PC-3 (cell line): Measurements from ENCODE around the gene ALPK1. TPM values are rescaled to one million over a fixed set of nuclear protein-coding genes. Genes with fewer than 3 reads are reported as not detected.

Source experiments
- ATAC-seq: fragments of 200-7000 bp; cut with Tn5 transposase; 2 replicates; pipeline ENCODE4 v1.9.1; 2020; ENCODE audit warnings: mild to moderate bottlenecking, moderate library complexity
- BruUV-seq: library from RNA; stranded (reverse); fragments of 400-500 nt; replicated peaks from 2 replicates; lab custom pipeline; 2021; lab: Mats Ljungman, UMichigan
- CTCF ChIA-PET: fragments of 300-600 bp; sonication (Branson Sonifier 250); formaldehyde crosslinking; loops from one replicate; lab custom pipeline; 2022; ENCODE audit warnings: antibody characterized with exemption; lab: Charles Lee
- POLR2A ChIA-PET: fragments of 300-600 bp; sonication (Branson Sonifier 250); formaldehyde crosslinking; loops from one replicate; lab custom pipeline; 2022; ENCODE audit warnings: antibody characterized with exemption; ENCODE audit not compliant: unreplicated experiment; lab: Charles Lee
- DNase-seq: peaks from one replicate; pipeline ENCODE4 v3.0.0-alpha.2; 2015
- H2AFZ ChIP-seq: fragments of 300-600 bp; sonication (generic); 2 replicates; pipeline ENCODE4 v1.6.0; 2016; ENCODE audit warnings: antibody characterized with exemption, low read length
- H3F3A ChIP-seq: fragments of 300-600 bp; sonication (generic); one replicate; pipeline ENCODE4 v1.6.0; 2017; ENCODE audit warnings: antibody characterized with exemption, low read length, control low read depth, mild to moderate bottlenecking; ENCODE audit not compliant: unreplicated experiment
- H3K27ac ChIP-seq: fragments of 300-600 bp; sonication (generic); 2 replicates; pipeline ENCODE4 v1.5.1; 2016; ENCODE audit warnings: mild to moderate bottlenecking, low read length
- H3K27me3 ChIP-seq: fragments of 300-600 bp; sonication (generic); 2 replicates; pipeline ENCODE4 v1.6.1; 2016; ENCODE audit warnings: low read length, mixed read lengths
- H3K36me3 ChIP-seq: fragments of 300-600 bp; sonication (generic); 2 replicates; pipeline ENCODE4 v1.6.1; 2016; ENCODE audit warnings: low read depth, mixed run types, low read length, mixed read lengths
- H3K4me1 ChIP-seq: fragments of 300-600 bp; sonication (generic); 2 replicates; pipeline ENCODE4 v1.5.1; 2016; ENCODE audit warnings: low read length; ENCODE audit not compliant: insufficient read depth
- H3K4me2 ChIP-seq: fragments of 300-600 bp; sonication (generic); 2 replicates; pipeline ENCODE4 v1.6.0; 2016; ENCODE audit warnings: low read length
- H3K4me3 ChIP-seq: fragments of 300-600 bp; sonication (generic); 2 replicates; pipeline ENCODE4 v1.5.1; 2016; ENCODE audit warnings: mild to moderate bottlenecking, low read length, mixed read lengths
- H3K79me2 ChIP-seq: fragments of 300-600 bp; sonication (generic); 2 replicates; pipeline ENCODE4 v1.6.1; 2017; ENCODE audit warnings: low read length, mixed read lengths
- H3K9ac ChIP-seq: fragments of 300-600 bp; sonication (generic); 2 replicates; pipeline ENCODE4 v1.6.0; 2016; ENCODE audit warnings: mild to moderate bottlenecking, low read length
- H3K9me2 ChIP-seq: fragments of 300-600 bp; sonication (generic); replicated peaks from 2 replicates; pipeline ENCODE4 v1.6.1; 2016; ENCODE audit warnings: mixed run types, low read length, mixed read lengths
- H3K9me3 ChIP-seq: fragments of 300-600 bp; sonication (generic); 2 replicates; pipeline ENCODE4 v1.6.1; 2016; ENCODE audit warnings: low read length, mixed read lengths
- H4K20me1 ChIP-seq: fragments of 300-600 bp; sonication (generic); 2 replicates; pipeline ENCODE4 v1.6.1; 2016; ENCODE audit warnings: low read length, mixed read lengths
- CTCF ChIP-seq: fragments of 300-600 bp; sonication (generic); conservative IDR thresholded peaks from 2 replicates; pipeline ENCODE4 v1.5.1; 2017; ENCODE audit warnings: antibody characterized with exemption, low read depth, mild to moderate bottlenecking, low read length
- EZH2 ChIP-seq: fragments of 300-600 bp; sonication (generic); IDR thresholded peaks from one replicate; pipeline ENCODE4 v1.6.1; 2017; ENCODE audit warnings: antibody characterized with exemption, mild to moderate bottlenecking, low read length; ENCODE audit not compliant: unreplicated experiment
- EZH2phosphoT487 ChIP-seq: fragments of 300-600 bp; sonication (generic); IDR thresholded peaks from 2 replicates; pipeline ENCODE4 v1.6.1; 2018; ENCODE audit warnings: mild to moderate bottlenecking, antibody characterized with exemption, low read length, borderline replicate concordance
- intact Hi-C: fragments of 100-400 bp; cut with micrococcal nuclease; formaldehyde crosslinking; loops from 2 replicates; pipeline ENCODE4 v1.9.0; 2023
- total RNA-seq: library from RNA; depleted of rRNA; stranded (reverse); fragments of >200 nt; gene quantifications from 2 replicates; pipeline ENCODE4 v1.2.3, GENCODE V29; 2014

ALPK1 gene
- total RNA-seq, 1 experiment from 2014 or later = 4.2 TPM

- H3K27ac ChIP-seq = no peak overlapping the region
- no peaks in the 10 kb centered on the region for H4K20me1 ChIP-seq
- H3K4me1 ChIP-seq = no peaks in the 10 kb centered on the region
- no TSS peak for BruUV-seq
- H3K9ac ChIP-seq = no peak overlapping the region
- H3K9me2 ChIP-seq = no peaks in the 10 kb centered on the region
- H3K36me3 ChIP-seq = no peaks in the 10 kb centered on the region
- no peak overlapping the region for H2AFZ ChIP-seq
- no peak for ATAC-seq
- peak; percentile 60 for DNase-seq
- no peaks in the 10 kb centered on the region for H3K79me2 ChIP-seq
- H3K4me3 ChIP-seq = no peak overlapping the region
- ChIA-PET POLR2A (no interaction called here), CTCF (no interaction called here)
- H3F3A ChIP-seq = no peaks in the 10 kb centered on the region
- TF ChIP-seq EZH2phosphoT487 (no peak), CTCF (peak; percentile 86), EZH2 (no peak)
- H3K27me3 ChIP-seq = no peaks in the 10 kb centered on the region
- no peak overlapping the region for H3K4me2 ChIP-seq
- intact Hi-C loops = no loop called here
- no peaks in the 10 kb centered on the region for H3K9me3 ChIP-seq
Measured at GRCh38 chr4:112321776-112322684, 24.9 kb downstream of the ALPK1 start.

- Histone ChIP-seq H3K4me1 (no peaks in the 10 kb centered on the region), H3K9ac (no peak overlapping the region), H3K79me2 (no peaks in the 10 kb centered on the region), H3K4me3 (no peak overlapping the region), H3K27ac (no peak overlapping the region), H3K4me2 (no peak overlapping the region), H4K20me1 (no peaks in the 10 kb centered on the region), H3K27me3 (no peaks in the 10 kb centered on the region), H3F3A (no peaks in the 10 kb centered on the region), H3K9me3 (no peaks in the 10 kb centered on the region), H2AFZ (no peak overlapping the region), H3K9me2 (no peaks in the 10 kb centered on the region), H3K36me3 (no peaks in the 10 kb centered on the region)
- no peak for TF ChIP-seq EZH2phosphoT487
- CTCF ChIA-PET = no interaction called here
- intact Hi-C loops = no loop called here
- no peak for DNase-seq
- no TSS peak for BruUV-seq
- ATAC-seq = no peak
- POLR2A ChIA-PET = no interaction called here
Measured at GRCh38 chr4:112322866-112323265, 25.7 kb downstream of the ALPK1 start.

- no peak for DNase-seq
- H3K79me2 ChIP-seq = no peaks in the 10 kb centered on the region
- ChIA-PET POLR2A (no interaction called here), CTCF (no interaction called here)
- no peaks in the 10 kb centered on the region for H3K9me2 ChIP-seq
- H2AFZ ChIP-seq = no peak overlapping the region
- no peaks in the 10 kb centered on the region for H3K36me3 ChIP-seq
- intact Hi-C loops = loop anchor here (5.0 kb wide), 1 partner anchor 437 kb away; no protein-coding TSS in a partner anchor
- H4K20me1 ChIP-seq = no peaks in the 10 kb centered on the region
- H3K4me2 ChIP-seq = no peak overlapping the region
- H3K9me3 ChIP-seq = no peaks in the 10 kb centered on the region
- H3K4me3 ChIP-seq = no peak overlapping the region
- no peaks in the 10 kb centered on the region for H3K27me3 ChIP-seq
- BruUV-seq = no TSS peak
- no peaks in the 10 kb centered on the region for H3K4me1 ChIP-seq
- no peak for ATAC-seq
- no peaks in the 10 kb centered on the region for H3F3A ChIP-seq
- no peak overlapping the region for H3K27ac ChIP-seq
- TF ChIP-seq EZH2 = no peak
- TF ChIP-seq EZH2phosphoT487 = no peak
- no peak for TF ChIP-seq CTCF
- no peak overlapping the region for H3K9ac ChIP-seq
Measured at GRCh38 chr4:112325530-112325929, 28.4 kb downstream of the ALPK1 start.
